ENCODE results near the gene BTAF1.

BTAF1 gene

GRCh38 chr10:92068900-92069299 is 145.3 kb downstream of the BTAF1 start:
- Mint-ChIP-seq H3K36me3 (ENCODE audit: low read depth) (no peaks in the 10 kb centered on the region), H3K4me3 (no peak overlapping the region), H3K9me3 (no peaks in the 10 kb centered on the region), H3K4me1 (ENCODE audit: low read depth) (peaks cover 1% of the 10 kb centered on the region), H3K27me3 (ENCODE audit: low read depth) (peaks cover 2% of the 10 kb centered on the region), H3K27ac (no peak overlapping the region)
- DNase-seq (ENCODE audit: low spot score), result no peak

- H3K27ac Mint-ChIP-seq, result no peak overlapping the region
- peaks cover 2% of the 10 kb centered on the region for H3K27me3 Mint-ChIP-seq (ENCODE audit: low read depth)
- H3K4me1 Mint-ChIP-seq (ENCODE audit: low read depth), result peaks cover 1% of the 10 kb centered on the region
- no peaks in the 10 kb centered on the region for H3K9me3 Mint-ChIP-seq
- DNase-seq (ENCODE audit: low spot score), result no peak
- no peak overlapping the region for H3K4me3 Mint-ChIP-seq
- H3K36me3 Mint-ChIP-seq (ENCODE audit: low read depth), result no peaks in the 10 kb centered on the region
Observed at GRCh38 chr10:92074126-92074887, 150.7 kb downstream of the BTAF1 start.

GRCh38 chr10:92075829-92076228 is 152.3 kb downstream of the BTAF1 start:
- H3K27me3 Mint-ChIP-seq (ENCODE audit: low read depth), result peaks cover under 1% of the 10 kb centered on the region
- no peaks in the 10 kb centered on the region for H3K36me3 Mint-ChIP-seq (ENCODE audit: low read depth)
- H3K9me3 Mint-ChIP-seq, result no peaks in the 10 kb centered on the region
- DNase-seq (ENCODE audit: low spot score), result no peak
- no peak overlapping the region for H3K4me3 Mint-ChIP-seq
- H3K27ac Mint-ChIP-seq, result no peak overlapping the region
- H3K4me1 Mint-ChIP-seq (ENCODE audit: low read depth), result peaks cover under 1% of the 10 kb centered on the region

- no peak overlapping the region for H3K4me3 Mint-ChIP-seq
- no peak for DNase-seq (ENCODE audit: low spot score)
- H3K36me3 Mint-ChIP-seq (ENCODE audit: low read depth), result no peaks in the 10 kb centered on the region
- no peaks in the 10 kb centered on the region for H3K4me1 Mint-ChIP-seq (ENCODE audit: low read depth)
- no peaks in the 10 kb centered on the region for H3K27me3 Mint-ChIP-seq (ENCODE audit: low read depth)
- no peaks in the 10 kb centered on the region for H3K9me3 Mint-ChIP-seq
- no peak overlapping the region for H3K27ac Mint-ChIP-seq
Observed at GRCh38 chr10:92076722-92077121, 153.2 kb downstream of the BTAF1 start.

- no peak for DNase-seq (ENCODE audit: low spot score)
- no peaks in the 10 kb centered on the region for H3K36me3 Mint-ChIP-seq (ENCODE audit: low read depth)
- H3K4me1 Mint-ChIP-seq (ENCODE audit: low read depth), result no peaks in the 10 kb centered on the region
- no peaks in the 10 kb centered on the region for H3K9me3 Mint-ChIP-seq
- no peak overlapping the region for H3K4me3 Mint-ChIP-seq
- H3K27ac Mint-ChIP-seq, result no peak overlapping the region
- no peaks in the 10 kb centered on the region for H3K27me3 Mint-ChIP-seq (ENCODE audit: low read depth)
Observed at GRCh38 chr10:92079003-92079402, 155.4 kb downstream of the BTAF1 start.
